Stimulated activated CD4-positive, alpha-beta T cell treated with anti-CD3 and anti-CD28 coated beads, Interleukin-2, amount 100 ng/mL, for 48 hours (primary cell): ENCODE results near the gene BCAS3.

Experiments used
- DNase-seq, 2 donors: peaks; one replicate each; pipeline ENCODE4 v3.0.0-alpha.2; 2020

The BCAS3 gene

DNA sequence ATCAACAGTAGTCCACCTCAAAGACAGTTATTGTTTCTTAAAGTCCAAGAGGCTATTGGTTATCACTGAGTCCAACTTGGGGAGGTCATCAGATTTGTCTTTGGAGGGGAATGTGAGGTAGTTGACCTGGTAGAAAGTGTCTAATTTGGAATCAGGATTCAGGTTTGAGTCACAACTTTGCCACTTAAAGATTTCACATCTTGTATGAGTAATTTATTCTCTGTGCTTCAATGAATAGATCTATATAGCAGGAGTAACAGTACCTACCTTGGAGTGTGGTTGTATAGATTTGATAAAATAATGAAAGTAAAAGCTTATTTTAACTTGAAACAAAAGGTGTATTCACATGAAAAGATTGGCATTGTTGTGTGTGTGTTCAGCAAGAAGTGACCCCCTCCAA is 602.7 kb downstream of the BCAS3 start:
- DNase-seq = no peak

DNA sequence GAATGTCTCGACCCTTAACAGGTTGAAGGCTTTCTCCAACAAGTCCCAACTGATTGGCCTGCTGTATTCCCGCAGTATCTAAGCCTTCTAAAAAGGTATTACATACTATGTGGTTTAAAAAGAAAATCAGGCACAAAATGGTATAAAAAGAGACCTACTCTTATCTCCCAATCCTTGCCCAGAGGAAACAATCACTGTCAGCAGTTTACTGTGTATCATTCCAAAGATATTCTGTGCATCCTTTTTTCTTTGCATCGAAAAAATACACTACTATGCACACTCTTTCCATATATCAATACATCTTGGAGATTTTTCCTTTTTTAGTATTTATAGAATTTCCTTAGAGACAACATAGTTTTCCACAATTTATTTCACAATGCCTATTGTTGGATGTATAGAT is 603.2 kb downstream of the BCAS3 start:
- no peak for DNase-seq

DNA sequence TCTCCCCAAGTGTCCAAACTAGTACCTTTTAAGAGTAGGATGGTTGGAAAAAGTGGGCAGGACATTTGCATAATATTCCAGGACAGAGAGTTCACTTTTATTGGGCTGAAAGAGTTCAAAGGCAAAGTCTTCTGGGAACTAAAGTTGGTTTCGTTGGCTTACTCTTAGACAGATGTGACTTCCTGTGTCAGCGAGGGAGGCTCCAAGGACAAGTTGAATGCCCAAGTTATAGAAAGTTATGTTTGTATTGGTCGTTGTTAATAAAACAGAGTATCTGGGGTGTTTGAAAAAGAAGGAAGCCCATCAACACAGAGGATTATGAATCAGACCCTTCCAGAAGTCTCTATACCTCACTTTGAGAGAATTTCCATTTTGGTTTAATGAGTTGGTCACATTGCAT is 604.7 kb downstream of the BCAS3 start:
- DNase-seq = no peak

DNA sequence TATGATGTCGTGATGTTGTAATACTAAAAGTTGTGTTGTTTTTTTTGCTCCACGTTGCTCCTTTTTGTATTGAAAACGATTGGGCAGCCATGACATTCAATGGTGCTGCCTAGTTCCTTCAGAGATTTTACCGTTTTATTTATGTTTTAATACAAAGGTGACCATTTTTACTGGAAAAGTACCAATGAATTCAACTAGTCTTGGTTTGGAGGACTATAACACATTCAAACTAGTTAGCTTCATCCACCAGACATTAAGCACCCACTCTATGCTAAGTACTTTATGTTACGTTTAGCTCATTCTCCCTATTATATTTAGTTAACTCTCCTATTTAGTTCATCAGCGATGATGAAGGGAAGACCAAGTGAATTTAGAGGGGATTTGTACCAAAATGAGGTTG is 605.4 kb downstream of the BCAS3 start:
- DNase-seq = no peak

DNA sequence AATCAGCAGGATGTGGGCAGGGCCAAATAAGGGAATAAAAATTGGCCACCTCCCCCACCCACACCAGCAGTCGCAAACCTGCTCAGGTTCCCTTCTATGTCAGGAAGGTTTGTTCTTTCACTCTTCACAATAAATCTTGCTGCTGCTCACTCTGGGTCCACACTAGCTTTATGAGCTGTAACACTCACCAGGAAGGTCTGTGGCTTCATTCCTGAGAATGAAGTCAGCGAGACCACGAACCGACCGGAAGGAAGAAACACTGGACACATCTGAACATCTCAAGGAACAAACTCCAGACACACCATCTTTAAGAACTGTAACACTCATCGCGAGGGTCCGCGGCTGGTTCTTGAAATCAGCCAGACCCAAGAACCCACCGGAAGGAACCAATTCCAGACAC is 606.5 kb downstream of the BCAS3 start:
- DNase-seq = no peak

DNA sequence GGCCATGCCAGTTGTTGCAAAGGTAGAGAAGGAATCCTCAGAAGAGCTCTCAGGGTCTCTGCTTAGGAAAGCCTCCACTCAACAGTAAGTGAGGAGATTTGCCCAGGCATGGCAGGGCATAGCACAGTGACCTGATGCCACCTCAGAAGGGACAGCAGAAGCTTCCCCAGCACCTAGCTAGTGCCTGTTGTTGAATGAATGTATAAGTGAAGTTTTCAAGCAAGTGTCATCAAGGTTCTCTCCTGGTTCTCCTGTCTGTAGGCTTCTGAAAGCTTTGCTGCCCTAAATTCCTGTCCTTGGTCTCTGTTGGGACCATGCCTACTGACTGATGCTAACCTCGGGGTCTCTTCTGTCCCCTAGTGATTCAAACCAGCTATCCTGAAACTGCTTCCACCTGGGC is 607.1 kb downstream of the BCAS3 start:
- DNase-seq = no peak

DNA sequence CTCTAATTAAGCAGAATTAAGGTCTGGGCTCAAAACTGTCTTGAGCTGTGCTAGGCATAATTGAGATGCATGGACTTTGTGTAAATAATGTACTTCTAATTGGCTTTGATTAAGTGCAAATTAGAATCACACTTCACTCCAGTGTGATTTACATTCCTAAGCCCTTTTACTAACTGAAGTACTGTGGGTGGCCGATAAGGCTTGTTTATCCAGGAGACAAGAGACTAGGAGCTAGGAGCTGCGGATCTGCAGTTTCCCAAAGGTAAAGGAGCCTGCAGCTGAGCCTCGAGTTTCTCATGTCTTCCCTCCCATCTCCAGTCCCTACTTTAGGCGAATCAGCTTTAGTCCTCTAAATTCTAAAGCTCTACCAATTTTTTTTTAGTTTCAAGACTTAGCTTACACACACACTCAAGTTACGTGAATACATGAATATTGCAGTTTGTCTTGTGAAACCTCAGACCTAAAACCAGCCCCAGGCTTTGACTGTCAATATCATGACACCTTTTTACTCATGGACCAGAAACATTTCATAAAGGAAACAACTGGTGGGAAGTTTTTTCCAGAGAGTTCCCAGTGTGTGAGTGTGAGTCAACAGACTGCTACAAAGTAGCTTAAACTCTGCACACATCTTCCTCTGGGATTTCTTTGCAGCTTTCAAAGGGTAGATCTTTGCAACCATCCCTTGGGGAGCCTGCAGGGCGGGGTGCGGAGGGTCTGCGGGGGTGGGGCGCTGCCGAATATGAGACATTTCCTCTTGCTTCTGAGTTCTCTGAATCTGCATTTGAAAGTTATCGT is 608.1 kb downstream of the BCAS3 start:
- peak in 1 of 2 donors; percentile 11 for DNase-seq

DNA sequence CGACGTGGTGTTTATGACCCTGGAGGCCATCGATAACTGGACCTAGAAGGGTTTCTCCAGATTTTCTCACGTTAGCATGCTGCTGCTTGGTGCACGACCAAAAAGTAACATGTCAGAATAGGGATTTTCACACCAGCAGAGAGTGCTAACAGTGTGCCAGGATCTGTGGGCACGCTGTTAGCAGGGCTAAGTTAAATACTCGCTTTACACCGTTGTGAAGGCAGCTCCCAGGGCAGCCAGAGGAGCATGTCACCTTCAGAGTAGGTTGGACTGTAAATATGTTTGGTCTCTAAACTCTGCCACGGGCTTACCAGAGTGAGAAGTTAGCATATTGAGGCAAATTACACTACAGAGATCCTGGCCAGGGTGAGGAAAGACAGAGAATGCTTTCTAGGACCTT is 608.8 kb downstream of the BCAS3 start:
- no peak for DNase-seq

DNA sequence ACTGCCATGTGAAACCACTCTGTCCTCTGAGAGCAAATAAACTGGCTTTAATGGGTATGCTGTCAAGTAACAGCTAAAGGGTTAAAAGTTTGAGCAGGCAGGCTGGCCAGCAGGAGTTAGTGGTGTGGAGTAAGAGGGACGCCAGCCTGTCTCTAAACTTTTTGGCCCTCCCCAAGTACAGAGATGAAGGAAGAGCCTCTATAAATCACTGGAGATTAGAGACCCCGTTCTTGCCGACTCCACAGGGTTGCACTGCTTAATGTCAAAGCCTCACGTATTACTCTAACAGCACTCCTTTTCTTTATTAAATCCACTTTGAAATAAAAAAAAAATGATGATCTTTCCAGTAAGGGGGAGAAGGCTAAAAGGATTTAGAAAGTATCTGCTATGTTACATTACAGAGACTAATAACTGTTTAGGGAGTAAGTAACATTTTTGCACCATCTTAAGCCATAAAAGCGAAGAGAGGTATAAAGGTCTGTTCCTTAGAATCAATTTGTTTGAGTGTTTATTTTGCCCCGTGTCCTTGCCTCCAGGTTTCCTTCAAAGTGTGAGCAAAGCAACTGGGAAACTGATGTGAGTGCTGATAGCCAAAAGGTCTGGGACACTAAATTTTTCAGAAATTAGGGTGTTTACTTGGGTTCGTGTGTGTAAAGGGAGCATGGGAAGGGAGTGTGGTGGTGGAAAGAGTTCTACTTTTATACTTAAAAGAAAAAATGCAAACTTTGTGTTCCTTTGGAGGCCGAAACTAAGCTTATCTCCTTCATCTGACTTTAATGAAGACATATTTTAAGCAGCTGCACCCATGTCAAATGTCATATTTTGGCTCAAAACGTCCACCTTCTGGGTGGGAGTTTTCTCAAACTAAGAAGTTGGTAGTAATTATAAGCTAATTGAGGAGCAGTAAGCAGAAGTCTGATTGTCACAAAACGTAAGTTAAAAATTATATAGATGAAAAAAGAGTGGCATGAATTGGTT is 612.0 kb downstream of the BCAS3 start:
- DNase-seq = no peak

DNA sequence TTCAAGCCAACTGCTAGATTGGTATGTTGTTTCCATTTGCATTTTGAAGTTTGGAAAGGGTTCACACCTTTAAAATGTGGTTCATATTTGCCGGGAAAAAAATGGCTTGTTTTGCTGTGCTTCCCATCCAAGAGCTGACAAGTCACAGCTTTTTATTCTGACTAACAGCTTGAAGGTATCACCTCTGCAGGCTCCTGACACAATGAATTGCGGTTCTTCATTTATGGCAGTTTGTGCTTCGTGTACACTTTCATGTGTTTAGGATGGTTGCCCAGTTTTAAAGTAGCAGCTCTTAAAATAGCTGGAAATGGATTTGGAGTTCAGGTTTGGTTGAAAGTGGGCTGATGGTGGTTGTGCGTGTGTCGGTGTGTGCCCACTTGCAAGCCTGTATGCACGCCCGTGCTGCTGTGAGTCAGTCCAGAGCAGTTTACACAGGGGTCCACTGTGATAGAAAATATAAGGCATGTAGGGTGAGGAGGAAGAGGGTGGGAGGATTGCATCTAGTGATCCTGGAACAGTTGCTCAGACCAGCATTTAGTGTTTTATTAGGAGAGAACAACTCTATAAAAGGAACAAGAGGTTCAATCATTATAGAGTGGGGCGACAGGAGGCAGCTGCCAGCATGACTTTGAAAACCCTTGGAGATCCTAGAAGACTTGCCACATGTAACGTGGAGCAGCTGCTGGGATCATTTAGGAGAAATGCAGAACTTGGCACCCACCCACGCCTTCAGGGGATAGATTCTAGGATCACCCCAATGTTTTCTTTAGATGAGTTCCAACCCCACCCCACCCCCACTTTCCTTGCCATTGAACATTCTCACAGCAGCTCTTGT is 614.0 kb downstream of the BCAS3 start:
- no peak for DNase-seq

DNA sequence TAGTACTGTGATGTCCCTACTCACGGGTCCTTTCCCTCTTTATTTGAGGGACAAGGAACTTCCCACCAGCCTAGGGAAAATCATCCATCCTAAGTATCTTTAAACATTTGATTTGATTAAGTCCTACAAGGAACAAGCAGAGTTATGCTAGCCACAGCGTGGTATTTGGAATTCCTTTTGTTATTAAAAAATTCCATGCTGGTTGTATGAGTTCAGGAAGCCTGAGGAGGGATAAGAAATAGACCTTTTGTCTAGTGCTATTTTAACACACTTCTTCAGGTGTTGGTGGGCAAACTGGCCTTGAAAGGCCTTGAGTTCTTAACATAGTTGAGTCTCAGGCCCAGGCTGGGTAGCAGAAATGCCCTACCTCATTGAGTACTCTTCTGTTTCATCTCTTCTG is 616.6 kb downstream of the BCAS3 start:
- DNase-seq = no peak

DNA sequence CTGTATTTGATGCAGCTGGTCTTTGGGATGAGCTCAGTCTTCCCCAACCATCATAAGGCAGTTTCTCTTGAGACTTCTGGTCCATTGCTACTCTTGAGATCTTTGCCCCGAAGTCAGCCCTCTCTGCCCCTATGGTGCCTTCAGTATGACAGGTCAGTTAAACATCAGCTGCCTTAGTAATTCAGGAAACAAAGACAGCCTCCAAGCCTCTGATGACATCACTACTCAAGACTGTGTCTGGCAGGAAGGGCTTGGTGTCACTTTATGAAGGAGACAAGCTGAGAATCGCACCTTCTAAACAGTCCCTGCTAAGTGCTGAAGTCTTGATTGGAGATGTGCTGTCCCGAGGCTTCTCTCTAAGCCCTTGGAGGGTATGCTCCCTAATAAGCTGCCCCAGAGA is 617.1 kb downstream of the BCAS3 start:
- DNase-seq = no peak

DNA sequence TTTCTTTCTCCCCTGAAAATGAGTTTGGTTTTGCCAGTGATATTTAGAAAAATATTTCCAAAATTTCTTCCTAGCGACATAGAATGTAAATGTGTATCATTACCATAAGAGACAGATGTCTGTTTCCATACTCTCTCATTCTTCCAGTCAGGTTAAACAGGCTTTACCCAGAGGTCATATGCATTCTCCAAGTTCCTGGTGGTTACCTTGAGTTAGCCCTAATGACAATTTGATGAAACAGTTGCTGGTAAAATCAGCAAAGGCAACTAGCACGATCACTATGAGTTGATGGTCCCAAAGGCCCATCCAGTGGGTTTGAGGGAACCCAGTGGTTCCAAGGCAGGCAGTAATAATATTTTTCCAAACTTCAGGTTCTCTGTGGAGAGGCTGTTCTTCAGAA is 618.4 kb downstream of the BCAS3 start:
- DNase-seq = no peak

DNA sequence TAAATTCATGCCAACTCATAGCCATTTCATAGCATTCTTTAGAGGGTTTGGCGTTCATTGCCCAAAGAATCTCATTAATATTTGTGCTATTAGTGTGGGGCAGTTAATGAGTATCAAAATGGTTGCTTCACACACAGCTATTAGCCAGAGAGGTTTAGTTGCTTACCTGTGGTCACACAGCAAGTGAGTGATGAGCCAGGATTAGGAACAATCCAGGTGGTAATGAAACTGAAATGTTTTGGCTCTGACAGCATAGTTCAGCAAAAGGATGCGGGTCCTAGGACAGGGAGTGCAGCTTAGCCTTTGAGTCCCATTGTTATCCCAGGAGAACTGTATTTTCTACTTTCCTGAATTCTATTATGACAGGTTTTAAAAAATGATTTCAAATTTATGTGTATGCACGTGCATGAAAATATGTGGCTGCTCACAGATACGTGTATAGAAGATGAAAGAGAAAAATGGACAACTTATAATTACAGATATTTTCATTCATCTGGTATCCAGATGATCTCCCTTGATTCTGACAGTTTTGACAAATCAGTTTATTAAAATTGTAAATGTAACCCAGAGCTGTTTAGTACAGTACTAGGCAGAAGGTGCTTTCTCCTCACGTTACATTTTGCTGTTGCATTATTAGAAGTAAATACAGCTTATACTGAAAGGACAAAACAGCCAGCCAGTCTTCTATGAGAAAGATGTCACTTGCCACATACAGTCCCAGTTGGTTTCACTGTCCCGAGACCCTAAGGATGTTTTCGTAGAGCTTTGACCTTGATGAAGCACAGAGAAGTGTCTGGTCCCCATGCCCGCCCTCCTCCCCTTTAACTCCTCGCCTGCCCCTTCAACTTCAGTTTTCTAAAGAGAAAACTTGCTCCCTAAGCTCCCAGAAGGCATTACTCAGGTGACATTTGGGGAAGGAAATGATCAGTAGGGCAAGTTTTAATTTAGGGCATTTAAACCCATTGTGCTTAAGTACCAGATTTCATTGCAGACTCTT is 622.2 kb downstream of the BCAS3 start:
- DNase-seq = no peak

DNA sequence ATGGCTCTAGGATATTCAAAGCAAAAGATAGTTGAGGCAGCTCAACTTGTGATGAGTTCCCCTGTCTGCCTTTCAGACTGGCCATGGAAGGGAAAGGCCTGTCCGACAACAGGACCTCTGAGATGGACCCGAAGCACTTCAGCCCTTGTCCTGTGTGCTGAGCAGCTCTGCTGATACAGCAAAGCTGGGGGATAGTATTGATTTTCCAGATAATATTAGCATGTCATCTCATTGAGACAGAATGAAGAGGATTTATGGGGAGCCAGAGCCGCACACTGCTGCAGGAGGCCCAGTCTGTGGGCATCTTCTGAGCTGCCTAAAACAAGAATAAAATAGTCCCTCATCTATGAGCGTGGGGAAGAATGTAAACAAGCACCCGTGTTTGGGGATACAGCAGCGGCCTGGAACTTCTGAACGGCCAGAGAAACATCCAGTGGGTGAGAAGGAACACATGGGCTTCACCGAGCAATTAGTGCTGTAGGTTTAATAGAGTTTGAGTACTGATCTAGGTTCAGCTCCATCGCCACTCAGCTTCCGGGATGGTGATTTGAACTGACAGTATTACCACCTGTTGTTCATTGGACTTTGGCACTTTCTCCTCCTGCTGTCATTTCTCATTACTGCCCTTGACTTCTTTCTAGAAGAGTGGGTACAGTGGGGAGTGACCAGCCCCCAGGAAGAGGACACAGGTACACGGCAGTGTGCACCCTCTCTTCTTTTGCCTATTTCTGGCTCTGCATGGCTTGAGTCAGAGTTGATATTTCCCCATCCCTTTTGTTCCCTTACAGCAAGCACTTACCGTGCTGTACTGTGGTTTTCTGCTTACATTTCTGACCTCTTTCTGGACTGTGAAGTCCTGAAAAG is 625.5 kb downstream of the BCAS3 start:
- DNase-seq = no peak

DNA sequence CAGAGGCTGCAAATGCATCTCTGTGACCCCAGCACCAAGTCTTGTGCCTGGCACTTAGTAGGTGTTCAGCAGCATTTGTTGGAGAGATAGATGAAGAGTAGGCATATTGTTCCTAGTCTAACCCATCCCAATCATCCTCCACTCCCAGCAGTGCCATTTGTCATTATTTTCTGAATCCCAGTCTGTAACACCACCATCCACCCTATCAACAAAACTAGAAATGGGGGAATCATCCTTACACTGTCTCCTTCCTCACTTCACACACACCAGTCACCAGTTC is 626.1 kb downstream of the BCAS3 start:
- no peak for DNase-seq

DNA sequence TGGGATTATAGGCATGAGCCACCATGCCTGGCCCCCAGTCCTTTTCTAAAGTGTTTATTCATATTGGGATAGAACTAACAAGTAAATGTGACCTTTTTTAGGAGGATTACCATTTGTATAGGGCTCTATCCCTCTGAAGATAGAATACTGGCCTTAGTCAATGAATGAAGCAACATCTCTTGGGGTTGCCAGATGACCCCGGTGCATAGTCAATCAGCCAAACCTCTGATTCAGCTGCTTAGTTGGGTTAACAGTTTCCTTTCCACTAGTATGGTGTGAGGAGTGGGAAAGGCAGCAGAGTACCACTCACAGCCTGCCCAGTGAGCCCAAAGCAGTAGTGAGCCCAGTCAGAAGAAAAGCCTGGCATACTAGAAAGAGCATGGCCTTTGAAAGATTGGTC is 627.4 kb downstream of the BCAS3 start:
- DNase-seq = no peak

DNA sequence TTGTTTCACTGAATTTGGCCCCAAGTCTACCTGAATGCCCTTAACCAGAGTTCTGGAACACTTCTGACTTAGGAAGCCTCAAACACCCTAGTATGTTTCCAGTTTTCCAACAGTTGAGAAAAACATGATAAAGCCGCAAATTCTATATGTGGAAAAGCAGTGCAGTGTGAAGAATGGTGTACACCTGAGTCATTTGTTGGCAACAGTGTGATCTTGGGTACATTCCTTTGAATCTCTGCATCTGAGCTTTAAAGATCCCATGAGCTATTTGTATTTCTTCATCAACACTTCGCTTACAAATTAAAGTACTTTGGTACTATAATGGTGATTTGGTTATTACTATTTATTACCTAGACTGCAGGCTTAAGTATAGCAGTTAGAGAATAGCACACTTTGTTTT is 628.4 kb downstream of the BCAS3 start:
- no peak for DNase-seq

DNA sequence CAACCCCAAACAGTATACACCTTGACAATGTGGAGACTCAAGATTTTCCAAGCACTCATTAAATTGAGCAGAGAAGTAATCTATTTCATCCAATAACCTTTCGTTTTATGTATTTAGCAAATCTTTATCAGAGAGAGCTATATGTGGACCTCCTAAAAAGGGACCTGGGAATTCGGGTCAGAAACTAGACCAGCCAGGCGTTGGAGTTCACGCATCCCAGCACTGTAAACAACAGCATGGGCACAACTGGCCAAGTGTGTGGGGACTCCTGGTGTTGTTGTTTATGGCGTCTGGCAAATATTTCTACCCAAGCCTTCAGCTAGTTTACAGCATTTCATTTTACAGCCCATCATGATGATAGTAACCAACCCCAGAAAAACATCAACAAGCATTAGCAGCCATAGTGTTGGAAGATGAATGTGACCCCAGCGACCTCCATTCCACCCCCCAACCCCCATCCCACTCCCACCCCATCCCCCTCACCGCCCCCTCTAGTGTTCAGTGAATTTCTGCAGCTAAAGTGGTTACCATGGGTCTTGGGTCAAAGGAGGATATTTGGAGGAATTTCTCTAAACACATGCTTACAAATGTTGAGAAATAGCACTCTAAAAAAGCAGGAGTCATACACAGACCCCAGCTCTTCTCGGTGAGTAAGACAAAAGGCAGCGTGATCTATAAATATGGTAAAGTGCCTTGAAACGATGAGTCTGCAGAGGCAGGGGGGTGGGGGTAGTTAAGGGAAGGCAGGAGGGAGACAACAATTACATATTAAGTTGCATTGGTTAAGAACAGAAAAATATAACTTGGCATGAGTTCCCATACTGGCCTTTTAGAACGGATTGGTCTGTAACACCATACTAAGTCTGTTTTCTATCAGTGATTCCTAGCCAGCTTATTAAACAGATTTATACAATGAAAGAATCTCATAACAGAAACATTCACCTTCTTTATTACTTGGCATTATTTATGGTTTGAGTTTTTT is 630.5 kb downstream of the BCAS3 start:
- no peak for DNase-seq
